DMS153 treated with DMSO at 0.1 percent for 48 hours (cell line): ENCODE results near the gene MCC.

ENCODE experiments used
- DNase-seq: peaks from one replicate; lab custom pipeline; 2025; ENCODE audit not compliant: unreplicated experiment; lab: John Stamatoyannopoulos, UW

Gene MCC

DNA sequence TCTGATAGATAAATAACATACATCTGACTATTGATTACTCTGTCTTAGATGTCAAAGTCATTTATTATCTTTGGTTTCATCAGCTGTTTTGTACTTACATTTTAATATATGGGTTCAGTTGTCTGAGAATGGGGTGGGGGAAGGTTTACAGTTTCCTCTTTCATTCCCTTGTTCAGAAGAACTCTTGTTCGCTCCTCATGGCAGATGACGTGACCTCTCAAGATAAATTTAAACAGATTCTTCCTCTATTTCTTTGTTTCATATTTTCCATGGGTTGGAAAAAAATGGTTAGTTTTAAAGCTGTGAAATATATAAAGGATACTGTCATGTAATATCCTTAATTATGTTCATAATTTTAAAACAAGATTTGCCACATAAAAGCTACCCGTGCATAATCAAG is 114.8 kb downstream of the MCC start:
- DNase-seq: no peak

DNA sequence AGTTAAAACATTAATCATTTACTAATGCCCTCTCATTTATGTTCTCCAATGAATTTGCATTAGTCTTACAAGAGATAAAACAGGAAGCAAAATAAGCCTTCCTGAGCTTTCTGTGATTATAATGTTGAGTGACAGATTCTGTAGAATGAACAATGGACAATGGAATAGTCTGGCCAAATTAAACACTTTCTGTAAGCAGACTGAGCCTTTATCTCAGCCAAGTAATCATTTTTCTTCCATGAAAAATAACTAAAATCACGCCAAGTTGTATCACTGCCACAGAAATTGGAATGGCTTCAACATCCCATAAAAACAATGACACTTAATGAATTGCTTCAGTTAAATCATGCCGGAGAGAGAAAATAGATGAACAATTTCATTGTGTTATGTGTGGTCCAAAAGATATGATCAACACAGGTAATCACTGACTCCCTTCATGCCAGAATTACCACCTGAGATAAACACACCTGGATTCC is 116.5 kb downstream of the MCC start:
- DNase-seq: no peak

DNA sequence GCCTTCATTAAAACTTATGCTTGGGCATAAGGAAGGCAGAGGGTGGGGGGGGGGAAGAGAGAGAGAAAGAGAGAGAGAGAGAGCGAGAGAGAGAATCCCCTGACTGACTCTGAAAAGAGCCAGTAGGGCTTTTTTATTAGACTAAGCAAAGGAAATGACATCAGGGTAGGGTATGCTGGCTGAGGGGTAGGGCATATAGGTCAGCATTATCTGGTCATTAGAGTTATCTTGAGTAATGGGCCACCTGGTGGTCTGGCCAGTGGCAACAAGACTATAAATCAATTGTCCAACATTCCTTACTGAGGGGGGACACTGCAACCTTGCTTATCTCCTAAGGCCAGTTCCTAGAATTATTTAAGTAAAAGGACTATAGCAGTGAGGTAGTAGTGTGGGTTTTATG is 120.7 kb downstream of the MCC start:
- DNase-seq: no peak

DNA sequence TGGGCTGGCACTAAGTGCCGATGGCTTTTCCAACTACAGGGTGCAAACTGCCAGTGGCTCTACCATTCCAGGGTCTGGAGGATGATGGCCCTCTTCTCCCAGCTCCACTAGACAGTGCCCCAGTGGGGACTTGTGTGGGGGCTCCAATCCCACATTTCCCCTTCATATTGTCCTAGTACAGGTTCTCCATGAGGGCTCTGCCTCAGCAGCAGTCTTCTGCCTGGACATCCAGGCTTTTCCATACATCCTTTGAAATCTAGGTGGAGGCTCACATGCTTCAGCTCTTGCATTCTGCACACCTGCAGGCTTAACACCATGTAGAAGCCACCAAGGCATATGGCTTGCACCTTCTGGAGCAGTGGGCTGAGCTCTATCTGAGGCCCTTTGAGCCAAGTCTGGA is 123.8 kb downstream of the MCC start:
- no peak for DNase-seq

DNA sequence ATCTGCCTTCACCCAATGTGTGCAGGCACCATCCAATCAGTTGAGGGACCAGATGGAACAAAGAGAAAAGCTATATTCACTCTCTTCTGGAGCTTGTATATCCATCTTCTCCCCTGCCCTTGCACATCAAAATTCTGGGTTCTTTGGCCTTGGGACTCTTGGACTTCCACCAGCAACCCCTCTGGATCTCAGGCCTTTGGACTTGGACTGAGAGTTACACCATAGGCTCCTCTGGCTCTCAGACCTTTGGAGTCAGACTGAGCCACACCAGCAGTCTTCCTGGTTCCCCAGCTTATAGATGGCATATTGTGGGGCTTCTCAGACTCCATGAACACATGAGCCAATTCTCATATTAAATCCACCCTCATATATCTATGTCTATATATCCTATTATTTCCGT is 126.6 kb downstream of the MCC start:
- no peak for DNase-seq

DNA sequence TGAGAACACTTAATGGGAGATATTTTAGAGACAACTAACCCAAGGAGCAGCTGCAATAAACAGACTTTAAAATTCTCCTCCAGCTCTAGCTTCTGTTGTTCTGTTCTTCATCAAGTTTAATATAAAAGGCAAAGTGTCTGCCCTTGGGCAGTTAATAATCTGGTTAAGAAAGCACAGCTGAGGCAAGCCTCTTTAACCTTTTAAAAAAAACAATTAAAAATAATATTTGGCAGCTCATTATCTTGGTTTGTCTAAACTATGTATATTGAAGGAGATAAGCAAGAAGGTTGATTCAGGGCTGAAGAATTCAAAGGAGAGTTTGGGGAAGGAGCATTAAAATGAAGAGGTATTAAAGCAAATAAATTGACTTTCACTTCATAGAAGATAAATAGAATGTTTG is 128.8 kb downstream of the MCC start:
- no peak for DNase-seq

DNA sequence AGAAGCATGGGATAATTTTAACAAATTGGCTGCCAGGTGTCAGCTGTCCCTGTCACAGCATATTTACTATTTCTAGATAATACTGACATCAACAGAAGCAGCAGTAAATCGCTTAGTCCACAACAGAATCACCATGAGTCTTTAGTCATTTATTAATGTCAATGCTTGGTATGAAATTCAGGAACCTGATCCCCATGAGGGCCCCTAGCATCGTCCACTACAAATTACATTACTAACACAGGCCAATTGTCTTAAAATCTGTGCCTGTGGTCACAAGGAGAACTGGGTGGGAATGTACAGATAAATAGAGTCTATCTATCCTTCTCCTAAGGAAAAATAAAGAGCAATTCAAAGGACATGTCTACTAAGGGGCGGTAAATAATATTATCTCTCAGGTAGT is 129.6 kb downstream of the MCC start:
- DNase-seq: no peak

DNA sequence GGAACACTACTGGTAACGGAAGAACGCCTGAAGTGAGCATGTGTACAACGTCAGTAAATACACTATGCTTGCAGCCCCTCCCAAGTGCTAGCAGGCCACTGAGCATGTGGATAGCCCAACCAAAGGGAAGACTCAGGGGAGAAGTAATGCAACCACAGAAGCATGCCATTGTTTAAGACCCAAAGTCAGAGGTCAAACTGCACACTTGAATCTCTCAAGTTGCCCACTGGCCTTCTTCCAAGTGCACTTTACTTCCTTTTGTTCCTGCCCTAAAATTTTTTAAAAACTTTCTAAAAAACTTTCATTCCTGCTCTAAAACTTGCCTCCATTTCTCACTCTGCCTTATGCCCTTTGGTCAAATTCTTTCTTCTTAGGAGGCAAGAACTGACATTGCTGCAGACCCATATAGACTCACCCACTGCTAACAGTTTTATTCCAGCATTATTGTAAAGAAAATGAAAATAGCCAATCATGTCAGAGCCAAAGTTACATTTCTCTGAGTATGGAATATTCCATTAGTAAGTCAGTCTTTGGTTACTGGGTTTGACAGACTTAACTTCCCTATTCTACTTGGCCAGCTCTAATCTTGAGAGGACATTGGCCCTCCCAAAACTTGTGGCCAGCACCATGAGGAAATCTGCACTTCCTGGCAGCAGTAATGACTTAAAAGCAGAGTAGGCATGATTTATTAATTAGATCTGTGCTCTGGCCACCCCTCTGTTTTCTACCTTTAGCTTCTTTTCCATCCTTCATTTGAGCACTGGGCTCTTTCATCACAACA is 130.4 kb downstream of the MCC start:
- DNase-seq: no peak

DNA sequence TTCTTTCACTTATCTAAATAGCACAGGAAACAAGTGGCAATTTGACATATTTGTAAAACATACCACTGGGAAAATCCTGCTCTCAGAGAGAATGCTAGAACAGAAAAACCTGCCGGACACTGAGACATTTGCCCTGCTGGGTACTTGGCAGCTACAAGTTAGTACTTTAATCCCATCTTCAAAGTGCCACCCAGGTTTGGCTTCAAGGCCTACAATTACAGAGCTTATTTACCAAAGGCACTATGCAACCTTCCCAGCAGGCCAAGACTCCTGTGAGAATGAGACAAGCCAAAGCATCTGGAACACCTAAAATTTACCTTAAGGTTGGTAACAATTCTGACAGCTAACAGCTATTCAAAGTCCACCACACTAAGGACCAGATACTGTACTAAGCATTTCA is 131.8 kb downstream of the MCC start:
- DNase-seq: no peak

DNA sequence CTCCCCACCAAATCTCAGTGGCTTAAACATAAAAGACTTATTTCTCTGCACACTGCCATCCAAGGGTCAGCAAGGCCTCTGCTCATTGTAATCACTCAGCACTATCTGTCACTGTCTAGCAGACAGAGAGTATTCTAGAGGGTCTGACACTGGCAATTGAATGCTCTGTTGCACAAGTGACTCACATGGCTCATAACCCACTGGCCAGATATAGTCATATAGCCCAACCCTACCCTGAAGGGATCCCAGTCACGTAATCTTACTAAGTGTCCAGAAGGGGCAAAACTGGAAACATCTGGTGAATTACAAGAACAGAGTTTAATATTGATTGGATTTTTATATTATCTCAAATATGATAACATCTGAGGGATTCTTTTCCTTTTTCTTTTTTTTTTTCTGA is 134.2 kb downstream of the MCC start:
- DNase-seq: no peak

DNA sequence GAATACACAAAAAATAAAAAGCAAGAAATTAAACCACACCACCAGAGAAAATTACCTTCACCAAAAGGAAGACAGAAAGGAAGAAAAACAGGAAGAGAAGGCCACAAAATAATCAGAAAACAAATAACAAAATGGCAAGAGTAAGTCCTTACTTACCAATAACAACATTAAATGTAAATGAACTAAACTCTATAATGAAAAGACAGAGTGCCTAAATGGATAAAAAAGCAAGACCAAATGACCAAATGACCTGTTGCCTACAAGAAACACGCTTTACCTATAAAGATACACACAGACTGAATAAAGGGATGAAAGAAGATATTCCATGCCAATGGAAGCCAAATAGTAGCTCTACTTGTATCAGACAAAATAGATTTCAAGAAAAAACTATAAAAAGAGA is 140.7 kb downstream of the MCC start:
- no peak for DNase-seq

DNA sequence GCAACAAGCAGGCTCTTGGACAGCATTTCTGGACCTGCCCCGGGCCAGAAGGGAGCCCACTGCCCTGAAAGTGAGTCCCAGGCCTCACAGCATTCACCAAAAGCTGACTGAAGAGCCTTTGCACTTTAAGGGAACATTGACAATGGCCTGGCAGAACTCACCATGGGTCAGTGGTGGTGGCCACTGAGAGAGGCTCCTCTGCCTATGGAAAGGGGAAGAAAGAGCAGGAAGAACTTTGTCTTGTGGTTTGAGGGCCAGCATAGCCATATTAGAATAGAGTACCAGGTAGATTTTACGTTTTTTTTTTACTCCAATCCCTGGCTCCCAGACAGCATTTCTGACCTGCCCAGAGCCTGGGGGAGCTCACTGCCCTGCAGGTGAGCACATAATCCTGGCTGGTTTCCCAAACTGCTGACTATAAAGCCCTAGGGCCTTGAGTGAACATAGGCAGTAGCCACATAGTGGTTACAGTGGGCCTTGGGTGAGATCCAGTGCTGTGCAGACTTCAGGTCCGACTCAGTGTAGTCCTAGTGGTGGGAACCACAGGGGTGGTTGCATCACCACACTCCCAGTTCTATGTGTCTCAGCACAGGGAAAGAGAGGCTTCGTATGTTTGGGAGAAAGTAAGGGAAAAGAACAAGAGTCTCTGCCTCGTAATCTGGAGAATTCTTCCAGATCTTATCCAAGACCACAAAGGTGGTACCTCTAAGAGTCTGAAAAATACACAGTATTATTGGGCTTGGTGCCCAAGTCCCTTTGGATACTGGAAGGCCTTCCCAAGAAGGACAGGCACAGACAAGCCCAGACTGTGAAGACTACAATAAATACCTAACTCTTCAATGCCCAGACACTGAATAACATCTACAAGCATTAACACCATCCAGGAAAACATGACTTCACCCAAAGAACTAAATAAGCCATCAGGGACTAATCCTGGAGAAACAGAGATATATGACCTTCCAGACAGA is 143.0 kb downstream of the MCC start:
- no peak for DNase-seq

DNA sequence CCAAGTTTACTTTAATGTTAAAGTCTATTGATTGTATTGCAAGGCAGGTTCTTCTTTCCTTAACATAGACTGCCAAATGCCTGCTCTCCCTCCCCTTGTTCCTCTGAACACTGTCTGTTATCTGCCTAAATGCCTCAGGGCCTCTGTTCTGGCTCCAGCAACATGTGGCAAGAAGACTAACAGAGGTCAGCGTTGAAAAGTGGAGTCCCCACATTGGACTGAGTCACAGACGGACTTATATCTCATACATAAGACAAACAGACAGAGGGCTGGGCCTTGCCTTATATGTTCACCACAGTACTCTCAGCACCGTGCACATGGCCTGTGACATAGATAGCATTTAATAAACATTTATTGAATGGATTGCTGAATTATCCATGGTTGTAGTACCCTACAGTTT is 144.9 kb downstream of the MCC start:
- DNase-seq: no peak

DNA sequence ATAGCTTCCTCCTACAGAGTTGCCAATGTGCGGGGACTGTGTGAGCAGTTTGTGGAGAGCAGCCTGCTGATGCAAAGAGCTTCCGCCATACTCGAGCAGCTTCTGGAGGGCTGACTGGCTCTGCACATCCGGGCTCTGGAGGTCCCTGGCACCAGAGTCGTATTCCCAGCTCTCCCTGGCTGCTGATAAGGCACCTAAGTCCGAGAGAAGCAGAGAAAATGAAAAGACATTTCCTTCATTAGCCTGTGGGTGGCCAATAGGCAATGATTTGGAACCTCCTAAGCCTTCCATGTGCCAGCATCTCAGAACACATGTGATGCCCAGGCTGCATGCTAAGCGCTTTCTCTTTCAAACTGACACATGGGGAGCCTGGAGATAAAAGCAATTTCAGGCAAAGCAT is 147.7 kb downstream of the MCC start:
- DNase-seq: no peak

DNA sequence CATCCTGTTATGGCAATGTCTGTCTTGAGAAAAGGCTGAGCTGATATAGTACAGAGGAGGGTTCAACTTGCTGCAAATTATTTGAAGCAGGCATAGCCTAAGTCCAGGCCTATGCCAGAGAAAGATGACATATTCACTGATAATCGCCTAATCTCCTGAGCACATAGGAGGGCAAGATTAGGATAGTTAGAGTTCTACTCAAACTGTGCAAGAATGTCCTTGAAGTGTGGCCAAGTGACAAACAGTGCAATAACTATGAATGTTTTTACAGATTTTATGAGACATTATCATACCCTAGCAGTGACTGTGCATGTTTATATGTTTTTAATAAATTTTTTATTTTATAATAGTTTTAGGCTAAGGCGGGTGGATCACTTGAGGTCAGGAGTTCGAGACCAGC is 149.6 kb downstream of the MCC start:
- DNase-seq: no peak

DNA sequence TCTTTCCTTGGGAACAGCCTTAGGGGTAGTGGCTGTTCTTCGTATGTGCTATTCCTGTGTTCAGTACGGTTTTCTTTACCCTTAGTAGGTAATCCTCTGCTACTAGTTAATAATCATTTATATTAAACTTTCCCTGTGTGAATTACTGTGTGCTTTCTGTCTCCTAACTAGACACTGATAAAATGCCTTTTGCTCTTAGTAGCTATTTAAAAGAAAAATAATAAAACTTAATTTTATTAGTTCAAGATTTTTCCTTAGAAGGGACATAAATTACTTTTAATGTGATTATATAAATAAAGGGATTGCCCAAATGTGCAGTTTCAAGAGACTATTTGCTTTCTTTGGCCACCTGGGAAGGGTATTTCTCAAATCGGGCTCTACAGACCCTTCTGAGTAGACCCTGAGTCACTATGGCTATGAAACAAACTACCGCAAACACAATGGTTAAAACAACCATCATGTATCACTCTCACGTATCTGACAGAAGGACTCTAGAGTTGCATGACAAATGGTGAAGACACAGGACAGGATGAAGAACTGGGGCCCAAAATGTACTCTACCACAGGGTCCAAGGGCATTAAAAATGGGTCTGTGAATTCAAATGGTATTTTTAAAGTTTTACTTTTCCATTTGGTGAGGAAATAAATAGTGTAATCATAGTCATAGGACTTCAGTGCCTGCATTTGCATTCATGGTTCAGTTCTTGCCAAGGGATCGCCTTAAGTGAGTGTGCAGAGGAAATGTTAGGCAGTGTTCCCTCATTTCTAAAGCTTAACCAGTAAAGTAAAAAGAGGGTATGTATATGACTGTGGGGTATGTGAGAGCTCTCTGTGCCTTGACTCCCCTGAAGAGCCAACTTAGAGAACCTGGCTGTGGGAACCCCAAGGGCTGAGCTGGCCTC is 150.5 kb downstream of the MCC start:
- no peak for DNase-seq

DNA sequence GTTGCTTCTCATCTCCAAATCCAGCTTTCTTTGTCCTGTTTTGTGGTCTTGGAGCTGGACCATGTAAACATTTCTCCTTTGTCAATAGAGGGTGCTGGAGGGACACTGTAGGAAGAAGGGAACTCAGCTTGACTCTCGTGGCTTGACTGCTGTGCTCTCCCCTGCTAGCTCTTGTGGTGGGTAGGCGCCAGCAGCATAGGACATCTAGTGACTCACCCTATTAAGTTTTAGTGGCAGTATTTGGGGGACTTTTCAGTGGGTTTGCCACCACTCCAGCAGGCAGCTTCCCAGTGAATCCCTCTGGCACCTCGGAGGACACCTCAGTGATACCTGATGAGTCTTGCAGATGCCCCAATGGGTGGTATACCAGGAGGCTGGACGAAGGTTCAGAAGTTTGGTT is 151.3 kb downstream of the MCC start:
- DNase-seq: no peak

DNA sequence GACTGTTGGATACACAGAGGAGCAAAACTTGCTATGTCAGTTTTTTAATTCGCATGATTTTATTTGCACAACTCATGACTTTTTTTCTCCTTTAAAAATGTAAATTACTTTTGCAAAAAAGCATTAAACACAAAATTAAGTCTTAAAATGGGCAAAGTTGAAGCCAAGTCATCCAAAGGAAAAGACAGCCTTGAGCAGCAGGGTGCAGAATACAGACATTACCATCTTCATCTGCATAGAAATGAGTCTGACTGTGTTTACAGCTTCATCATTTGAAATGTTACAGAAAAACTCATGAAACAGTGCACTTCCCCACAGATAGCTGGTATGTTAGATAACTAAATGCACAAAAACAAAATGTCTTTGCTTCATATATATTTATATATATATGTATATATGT is 154.8 kb downstream of the MCC start:
- no peak for DNase-seq

DNA sequence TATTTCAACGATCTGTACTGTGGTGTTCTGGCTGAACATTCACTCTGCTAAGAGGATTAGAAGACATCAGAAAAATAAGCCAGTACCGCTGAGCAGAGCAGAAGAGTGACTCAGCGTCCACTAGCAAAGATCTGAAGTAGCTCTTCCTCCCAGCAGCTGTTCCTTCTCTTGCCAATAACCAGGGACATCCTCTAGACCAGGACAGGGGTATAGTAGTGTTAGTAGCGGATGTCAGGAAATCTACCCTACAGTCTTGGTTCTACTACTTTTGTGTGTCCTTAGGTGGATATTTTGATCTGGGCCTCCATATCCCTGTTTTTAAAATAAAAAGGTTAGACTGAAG is 157.1 kb downstream of the MCC start:
- no peak for DNase-seq

DNA sequence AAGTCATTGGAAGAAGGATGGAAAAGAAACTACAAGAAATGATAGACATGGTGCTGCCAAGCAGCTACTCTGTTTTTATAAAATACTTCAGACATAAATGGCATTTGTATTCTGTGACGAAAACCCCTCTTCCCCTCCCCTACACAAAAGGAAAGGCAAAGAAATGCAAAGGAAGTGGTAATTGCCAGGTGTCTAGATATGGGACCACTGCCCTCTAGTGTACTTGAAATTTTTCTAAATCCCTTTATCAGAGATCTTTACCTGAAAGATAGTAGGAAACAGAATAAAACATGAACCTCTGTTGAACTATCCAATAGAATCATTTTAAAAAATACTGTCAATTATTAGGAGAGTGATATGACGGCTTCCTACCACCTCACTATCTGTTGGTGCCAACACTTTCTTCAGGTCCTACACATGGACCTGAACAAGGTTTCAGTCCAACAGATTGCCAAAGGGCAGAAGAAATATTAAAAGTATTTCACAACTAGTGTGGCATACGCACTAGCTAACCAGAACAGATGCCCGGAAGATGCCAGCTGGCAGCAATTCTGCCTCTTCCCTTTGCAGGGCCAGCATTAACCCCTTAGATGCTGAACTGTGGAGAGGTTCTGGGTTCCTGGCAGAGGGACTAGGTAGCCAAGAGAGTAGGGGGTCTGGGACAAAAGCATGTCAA is 157.6 kb downstream of the MCC start:
- DNase-seq: no peak

DNA sequence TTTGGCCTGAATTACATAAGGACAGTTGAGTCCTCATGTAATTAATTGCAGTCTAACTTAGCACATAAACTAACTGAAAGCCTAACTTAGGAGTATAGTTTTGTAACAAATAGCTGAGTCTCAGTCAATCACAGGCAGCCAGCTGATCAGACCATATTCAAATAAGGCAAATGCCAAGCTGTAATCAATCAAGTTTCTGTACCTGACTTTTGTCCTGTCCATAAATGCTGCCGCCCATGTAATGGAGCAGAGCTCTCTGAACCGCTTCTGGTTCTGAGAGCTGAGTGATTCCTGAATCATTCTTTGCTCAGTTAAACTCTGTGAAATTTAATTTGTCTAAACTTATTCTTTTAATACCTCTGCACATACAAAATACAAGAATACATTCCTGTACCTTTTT is 158.3 kb downstream of the MCC start:
- no peak for DNase-seq
